Measurements from ENCODE around the gene ABLIM1.

Gene ABLIM1

DNA sequence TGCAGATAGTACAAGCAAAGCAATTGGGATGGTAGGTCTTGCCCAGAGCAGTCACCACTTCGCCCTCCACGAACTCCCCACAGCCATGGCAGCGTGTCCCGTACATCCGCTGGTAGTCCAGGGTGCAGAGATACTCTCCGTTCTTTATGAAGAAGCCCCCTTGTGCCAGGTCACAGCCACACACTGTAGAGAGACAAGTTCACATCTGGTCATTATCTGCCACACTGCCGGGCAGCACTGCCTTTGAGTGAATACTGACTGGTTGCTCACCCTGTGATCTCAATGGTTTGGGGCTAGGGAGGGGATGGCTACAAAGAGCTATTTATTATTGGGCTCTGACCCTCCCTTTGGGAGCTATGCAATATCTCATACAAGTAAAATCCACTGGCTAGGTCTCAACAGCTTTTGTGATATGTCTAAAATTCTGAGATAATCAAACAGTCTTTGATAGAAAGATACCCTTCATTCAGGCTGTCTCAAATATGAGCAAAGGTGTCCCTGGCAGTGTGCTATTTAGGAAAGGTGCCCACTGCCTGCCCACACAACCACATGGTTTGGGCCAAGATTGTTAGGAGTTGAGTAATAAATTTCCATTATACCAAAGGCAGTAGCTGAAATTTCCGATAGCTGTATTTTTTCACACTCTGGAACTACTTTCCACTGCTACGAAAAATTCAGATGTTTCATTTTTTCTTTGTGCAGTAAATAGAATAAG, 82.5 kb downstream of the ABLIM1 start:
- no peak for DNase-seq

DNA sequence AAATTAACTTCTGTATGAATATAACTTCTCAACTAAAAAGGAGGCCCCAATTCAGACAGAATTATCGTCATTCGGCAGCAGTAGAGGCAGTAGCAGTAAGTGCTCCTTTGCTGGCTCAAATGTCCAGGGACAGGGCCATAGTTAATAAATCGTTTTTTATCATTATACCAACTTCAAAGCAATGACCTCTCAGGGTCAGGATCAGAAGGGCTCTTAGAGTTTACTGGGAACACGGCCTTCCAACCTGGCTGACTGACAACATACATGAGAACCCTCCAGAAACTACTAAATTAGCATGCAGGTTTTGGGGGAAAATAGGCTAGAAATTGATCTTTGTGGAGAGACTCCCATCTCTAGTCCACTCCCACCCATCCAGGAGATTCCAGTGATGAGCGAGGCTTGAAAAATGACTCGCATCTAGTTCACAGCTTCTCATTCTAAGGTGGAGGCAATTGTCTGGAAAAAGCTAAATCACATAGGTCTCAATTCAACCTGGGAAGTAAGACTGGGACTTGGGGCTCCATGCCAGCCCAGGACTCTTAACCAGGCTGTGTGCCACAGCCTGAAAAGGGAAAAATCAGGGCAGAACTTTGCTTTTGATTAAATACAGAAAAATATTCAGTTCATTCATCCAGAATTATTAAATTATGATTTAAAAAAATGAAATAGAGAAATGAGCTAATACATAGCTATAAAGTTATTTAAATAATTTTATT, 84.6 kb downstream of the ABLIM1 start:
- DNase-seq, result no peak

DNA sequence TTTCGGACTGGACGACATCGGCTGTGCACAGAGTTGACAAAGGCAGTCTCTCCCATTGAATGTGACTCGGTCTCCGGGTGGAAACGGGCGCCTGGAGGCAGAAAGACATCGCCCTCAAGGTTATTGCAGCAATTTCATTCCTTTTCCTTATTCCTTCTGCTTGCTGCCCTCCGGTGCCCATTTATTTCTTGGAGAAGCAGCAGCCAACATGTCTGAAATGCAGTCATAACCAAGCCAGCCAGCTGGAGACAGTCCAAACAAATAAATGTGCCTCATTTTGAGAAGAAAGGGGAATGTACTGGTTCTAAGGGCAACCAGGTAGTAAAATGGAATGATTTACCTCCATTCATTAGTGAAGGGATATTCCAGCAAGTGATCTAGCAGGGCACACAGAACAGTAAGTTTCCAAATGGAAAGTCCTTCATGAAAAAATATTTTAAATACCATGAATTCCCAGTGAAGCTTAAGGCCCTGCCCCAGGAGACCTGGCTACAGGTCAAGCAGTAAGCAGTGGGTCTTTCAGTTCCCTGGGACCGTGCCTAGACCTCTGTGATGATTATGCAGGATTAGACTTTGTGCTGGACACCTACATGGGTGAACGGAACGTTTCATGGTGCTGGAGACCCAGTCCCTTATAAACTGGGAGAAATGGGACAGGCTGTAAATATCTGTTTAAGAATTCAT, 86.6 kb downstream of the ABLIM1 start:
- DNase-seq, result no peak

DNA sequence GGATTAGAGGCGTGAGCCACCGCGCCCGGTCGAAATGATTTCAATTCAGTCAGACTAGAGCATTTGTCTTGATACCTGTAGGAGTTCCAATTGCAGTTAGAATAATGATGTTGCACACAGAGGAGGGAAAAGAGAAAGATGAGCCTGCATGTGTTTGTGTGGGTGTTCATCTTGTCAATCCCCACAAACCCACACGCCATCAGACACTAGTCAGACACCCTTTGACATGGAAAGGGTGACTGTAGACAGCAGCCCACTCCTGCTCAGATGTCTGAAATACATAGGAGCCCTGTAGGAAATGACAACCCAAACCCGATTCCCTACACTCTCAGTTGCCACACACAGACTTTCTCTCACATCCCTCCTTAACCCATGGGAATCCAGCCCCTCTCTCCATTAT, 92.0 kb downstream of the ABLIM1 start:
- DNase-seq, result no peak

DNA sequence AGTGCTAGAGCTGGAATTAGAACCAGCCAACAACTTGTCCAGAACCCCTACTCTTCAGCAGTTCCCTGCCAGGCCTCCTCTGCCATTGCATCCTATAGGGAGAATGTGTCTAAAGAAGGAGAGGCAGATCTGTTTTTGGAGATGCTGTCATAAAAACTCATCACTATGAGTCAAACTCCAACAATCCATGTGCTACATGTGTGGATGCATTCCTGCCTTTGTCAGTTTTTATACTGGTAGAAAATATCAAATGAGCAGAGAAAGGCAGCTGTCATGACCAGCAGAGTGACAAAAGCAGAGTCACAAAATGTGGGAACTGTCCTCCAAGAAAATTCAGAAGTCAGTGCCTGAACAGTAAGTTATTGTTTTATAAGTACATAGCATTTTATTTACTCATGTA, 93.0 kb downstream of the ABLIM1 start:
- DNase-seq, result no peak

DNA sequence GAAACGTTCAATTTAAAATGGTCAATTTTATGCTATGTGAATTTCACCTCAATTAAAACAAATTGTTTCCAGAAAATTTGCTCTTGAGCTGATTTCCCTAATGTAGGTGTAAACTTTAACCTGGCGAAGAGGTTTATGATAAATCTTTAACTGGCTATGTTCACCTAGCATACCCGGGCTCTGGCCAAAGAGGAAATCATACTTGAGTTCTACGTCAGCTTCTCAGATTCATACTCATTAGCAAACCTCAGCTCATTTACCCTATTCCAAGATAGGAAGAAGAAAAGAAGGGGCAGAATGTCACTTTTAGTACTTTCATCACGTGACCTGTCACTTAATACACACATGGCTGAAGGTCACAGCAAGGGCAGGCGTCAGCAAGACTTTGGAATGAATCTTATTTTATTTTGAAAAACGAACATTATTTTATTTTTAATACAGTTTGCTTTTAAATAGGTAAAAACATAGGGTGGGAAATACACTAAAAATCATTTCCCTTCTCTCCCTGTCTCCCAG, 97.0 kb downstream of the ABLIM1 start:
- no peak for DNase-seq

DNA sequence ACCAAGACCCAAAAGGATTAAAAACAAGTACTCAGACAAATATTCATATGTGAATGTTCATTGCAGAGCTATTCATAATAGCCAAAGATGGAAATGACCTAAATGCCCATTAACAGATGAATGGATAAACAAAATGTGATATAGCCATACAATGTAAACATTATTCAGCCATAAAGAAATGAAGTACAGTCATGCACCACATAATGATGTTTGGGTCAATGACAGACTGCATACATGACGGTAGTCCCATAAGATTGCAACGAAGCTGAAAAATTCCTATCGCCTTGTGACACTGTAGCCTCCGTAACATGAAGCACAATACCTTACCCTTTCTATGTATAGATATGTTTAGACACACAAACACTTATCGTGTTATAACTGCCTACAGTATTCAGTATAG, 97.9 kb downstream of the ABLIM1 start:
- DNase-seq, result no peak

DNA sequence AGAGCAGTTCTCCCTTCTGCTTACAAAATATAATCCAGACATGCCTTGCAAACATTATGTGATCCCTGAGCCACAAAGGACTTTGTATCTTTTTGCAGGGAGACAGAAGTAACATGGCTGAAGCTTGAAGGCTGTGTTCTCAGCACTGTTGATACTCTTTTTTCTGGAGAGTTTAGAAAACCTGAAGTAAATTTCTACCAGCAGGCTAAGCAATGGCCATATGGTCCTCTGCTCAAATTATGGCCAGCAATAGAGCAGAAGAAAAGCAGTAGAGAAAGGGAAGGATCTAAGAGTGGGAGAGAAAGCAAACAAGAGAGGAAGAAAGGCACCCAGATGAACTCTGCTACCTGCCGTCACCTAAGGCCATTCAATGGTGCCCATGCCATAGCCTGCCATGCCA, 98.4 kb downstream of the ABLIM1 start:
- DNase-seq, result no peak

DNA sequence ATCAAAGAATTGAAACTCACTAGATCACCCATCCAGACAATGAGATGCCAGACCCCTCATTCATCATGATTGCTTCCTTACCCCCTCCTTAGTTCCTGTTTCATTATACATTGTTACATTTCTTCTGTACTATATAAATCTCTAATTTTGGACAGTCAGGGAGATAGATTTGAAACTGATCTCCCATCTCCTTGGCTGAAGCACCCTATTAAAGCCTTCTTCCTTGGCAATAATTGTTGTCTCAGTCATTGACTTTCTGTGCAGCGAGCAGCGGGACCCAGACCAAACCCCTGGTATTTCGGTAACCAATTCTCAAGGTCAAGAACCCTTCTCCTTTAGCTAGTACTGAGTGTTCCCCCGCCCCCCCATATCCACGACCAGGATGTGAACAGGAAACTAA, 100.2 kb downstream of the ABLIM1 start:
- no peak for DNase-seq

DNA sequence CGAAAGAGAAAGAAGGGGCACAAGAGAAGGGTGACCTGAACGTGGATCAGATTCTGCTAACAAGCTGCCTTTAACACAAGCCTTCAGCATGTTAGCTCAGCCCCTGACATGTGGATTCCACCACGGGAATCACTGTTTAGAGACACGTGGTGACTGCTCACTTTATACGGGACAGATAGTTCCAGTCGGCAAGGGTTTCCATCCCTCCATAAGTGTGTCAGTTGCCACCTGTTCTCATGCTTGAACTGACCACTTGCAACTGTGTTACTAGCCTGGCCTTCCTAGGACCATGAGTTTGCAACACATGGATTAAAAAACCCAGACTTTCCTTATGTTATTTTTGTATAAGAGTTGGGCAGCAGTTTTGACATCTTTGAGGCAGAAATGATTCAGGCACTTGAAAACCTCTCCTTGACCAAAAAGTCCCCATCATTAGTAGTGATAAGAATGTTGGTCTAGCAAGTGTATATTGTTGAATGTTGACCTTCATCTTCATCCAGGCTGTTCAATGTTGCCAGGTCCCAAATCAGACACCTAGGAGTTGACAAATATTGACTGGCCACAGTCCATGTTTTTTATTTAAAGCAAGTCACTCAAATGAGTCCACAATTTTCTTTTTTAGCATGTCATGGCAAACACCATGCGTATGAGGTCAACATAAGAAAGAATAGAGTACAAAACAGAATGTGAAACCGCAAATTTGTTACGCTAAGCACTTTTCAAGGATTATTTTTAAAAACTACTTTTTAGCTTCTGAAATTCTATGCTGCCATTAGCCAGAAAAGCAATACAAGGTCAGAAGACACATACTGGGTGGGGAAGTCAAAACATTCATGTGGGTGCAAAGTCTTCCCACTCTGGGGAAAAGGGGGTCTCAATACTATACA, 101.6 kb downstream of the ABLIM1 start:
- DNase-seq, result no peak

DNA sequence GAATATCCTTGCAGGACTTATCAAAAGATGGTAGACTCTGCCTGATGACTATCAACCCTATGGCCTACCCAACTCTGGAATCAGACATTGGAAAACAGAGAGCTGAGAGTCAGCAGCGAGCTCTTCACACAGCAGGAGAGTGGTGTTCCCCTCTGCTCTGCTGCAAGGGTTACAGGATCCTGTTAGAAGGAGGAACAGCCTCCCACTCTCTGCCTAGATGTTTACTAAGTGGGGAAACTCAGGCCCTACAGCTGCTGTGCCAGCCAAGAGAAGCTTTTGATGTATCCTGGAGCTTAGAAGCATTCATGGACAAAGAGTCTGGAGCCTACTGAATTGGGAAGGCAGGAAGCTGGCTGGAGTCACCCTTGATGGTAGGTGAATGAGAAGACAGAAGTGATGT, 104.6 kb downstream of the ABLIM1 start:
- no peak for DNase-seq

DNA sequence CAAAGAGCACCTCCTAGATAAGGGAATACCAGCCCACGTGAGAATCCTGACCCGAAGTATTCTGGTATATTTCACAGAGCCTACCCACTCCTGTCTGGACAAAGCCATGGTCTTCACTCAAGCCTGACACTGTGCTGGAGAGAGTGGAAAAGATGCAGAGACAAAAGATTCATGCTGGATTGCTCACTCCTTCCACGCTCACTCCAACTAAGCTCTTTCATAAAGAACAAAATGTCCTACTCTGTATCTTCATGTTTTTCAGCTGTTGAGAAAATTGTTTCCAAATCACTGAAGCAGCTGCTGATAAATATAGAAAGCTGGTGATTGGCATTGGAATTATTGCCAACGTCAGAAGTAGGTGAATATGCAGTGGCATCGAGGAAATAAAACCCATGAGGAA, 106.0 kb downstream of the ABLIM1 start:
- no peak for DNase-seq

DNA sequence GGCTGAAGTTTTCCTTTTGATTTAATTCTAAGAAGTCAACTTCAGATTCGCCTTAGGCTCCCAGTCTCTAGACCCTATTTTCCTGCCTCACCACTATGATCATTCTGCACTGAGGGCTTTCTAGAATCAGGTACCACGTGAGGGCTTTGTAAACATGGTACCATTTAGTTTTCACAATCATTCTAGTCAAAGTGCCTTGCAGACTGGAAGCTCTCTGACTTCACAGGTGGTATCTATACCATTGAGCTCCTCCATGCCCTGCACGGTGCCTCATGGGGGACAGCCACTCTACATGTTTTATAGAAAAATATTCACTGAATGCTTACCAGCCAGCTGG, 106.5 kb downstream of the ABLIM1 start:
- no peak for DNase-seq

DNA sequence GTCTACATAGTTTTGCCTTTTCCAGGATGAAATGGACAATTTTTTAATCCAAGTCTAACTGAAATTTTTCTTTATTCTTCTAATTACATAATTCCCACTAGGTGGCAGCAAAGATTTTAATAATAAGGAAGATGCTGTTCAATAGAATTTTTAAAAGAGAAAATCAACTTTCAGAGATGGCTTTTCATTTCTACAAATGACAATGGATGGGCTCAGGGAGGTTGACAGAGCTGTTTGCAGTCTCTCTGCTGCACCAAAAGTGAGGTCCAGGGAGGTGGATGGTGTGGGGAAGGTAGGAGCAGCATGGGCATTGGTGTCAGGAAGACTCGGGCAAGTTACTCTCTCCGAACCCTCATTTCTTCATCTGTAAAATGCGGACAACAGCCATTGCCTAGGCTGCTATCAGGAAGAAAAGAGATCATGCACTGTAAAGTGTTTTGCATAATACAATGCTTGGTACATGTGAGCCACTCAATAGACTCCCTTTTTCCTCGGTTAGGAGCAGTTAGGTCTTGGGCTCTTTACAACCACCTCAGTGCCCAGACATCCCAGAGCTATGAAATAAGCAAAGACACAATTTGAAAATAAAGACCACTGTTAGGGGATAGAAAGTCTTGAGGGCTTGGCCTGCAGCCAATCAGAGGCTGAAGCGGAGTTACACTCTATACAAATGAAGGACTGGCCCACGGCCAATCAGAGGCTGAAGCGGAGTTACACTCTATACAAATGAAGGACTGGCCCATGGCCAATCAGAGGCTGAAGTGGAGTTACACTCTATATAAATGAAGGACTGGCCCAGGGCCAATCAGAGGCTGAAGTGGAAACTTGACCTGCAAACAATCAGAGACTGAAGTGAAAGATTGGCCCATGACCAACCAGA, 107.1 kb downstream of the ABLIM1 start:
- DNase-seq, result no peak

DNA sequence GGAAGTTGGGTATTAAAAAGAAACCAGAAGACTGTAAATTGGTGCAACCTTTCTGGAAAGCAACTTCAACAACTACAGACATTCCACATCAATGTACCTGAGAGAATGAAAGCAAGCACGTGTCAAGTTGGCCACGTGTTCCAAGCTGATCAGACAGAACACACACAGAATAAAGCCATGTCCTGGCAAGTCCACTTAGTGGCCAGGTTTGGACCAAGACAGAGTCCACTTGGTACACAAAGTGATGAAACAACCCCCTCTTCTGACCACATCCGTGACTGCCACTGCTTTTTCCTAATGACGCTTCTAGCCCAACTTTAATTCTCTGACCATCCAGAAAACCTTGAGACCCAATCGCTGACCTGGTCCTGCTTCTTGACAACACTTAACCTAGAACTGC, 109.4 kb downstream of the ABLIM1 start:
- peak; percentile 38 to 40 for DNase-seq

DNA sequence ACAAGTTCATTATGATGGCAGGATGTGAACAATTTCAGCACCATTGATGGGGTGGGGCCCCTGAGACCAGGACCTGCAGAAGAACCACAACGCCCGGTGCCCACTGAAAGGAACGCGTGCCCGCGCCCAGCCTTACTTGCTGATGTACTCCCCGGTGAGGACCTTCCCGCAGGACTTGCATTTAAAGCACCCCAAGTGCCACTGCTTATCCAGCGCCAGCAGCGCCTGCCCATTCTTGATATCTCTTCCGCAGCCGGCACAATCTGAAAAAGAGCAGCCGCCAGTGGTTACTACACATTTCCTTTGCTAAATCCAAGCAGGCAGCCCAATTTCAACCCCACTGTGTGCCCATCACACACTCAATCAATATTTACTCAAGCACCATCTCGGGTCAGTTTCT, 110.6 kb downstream of the ABLIM1 start:
- no peak for DNase-seq

DNA sequence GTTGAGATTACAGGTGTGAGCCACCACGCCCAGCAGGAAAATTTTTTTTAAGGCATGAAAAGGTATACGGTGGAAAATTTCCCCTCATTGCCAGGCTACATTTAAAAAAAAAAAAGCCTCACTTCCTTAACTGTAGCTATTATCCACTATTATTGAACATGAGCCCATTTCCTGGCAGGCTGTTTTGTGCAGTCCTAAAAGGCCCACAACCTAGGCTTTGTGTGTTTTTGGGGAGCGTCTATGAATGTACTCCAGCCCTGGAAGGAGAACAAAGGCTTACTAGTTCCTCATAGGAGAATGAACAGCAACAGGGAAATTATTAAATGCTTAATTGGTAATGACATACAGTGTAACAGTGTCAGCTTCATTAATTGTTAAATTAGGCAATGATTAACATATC, 111.0 kb downstream of the ABLIM1 start:
- DNase-seq, result no peak

DNA sequence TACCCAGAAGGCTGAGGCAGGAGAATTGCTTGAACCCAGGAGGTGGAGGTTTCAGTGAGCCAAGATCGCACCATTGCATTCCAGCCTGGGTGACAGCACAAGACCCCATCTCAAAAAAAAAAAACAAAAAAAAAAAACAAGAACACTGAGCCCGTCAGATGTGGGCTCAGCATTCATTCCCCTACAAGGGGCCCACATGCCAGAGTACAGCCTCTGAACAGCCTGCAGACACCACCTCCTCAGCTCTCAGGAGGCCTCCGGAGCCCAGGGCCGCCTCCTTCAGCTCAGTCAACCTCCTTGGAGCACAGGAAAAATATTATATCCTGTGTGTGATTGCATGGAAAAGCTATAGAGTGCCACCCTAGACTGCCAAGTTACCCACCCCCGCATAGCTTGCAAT, 112.3 kb downstream of the ABLIM1 start:
- no peak for DNase-seq

DNA sequence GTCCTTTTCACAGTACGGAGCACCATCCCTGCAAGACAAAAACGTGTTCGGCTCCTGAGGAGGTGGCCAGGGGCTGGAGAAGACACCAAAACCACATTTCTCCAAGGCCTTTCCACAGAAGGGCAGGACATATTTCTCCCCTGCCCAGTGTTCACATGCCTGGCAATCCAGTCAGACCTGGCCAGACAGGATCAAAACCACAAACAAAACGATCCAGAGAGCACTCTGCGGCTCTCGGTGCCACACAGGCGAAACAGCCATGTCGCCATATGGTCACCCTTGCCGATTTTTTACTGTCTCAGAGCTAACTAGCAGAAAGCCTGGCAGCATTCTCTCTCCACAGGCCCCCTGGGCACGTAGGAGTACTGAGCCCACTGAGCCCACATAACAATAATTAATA, 113.0 kb downstream of the ABLIM1 start:
- no peak for DNase-seq

DNA sequence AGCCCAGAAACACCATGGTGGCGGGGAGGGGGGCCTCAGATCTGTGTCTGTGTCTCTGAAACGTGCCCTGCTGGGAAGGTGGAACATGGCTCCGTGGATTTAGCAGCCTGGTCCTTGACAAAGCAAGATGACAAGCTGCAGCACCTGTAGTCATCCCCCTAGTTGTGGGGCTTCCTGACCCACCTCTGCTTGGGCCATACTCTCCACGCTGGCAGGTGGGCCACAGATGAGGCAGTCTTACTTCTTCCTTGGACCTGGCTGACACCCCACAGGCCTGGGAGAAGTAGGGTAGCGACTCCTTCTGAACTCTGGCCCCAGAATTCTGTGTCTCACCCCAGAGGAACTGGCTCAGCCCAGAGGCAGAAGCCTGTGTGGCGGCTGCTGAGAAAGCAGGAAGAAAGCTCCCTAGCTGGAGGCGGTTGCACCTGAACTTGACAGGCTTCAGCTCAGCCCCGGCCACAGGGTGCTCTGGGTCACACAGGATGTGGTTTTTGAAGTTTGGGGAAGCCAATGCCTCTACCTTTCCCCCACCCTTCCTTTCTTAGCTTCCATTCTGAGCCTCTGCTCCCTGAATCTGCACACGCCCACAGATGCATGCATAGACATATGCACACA, 113.9 kb downstream of the ABLIM1 start:
- DNase-seq, result peak; percentile 77 to 79

DNA sequence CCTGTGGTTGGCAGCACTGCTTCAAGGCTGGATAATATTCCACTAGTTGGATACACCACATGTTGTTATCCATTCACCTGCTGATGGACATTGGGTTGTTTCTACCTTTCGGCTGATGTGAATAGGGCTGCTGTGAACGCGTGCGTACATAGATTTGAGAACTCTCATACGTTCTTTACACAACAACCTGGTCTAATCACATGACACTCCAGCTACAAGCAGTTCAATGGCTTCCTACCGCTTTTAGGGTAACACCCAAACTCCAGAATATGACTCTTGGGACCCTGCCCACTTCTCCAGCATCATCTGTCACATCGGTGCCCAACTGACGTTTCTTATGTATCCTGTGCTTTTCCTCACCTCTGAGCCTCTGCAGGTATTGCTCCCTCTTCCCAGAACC, 114.6 kb downstream of the ABLIM1 start:
- no peak for DNase-seq

DNA sequence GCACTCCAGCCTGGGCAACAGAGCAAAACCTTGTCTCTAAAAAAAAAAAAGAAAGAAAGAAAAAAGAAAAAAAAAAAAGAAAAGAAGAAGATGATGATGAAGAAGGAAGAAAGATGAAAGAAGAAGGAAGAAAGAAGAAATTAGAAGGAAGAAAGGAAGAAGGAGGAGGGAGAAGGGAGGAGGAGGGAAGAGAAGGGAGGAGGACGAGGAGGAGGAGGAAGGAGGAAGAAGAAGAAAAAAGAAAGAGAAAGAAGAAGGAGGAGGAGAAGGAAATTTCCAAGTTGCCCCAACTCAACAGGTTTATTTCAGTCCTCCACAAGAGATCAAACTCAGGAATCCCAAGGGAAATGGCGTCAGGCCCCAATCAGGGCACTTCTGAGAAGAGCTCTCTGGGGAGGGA, 115.7 kb downstream of the ABLIM1 start:
- DNase-seq, result no peak
